Stimulated activated CD4-positive, alpha-beta T cell treated with anti-CD3 and anti-CD28 coated beads, TNF-alpha, amount 100 ng/mL, for 24 hours (primary cell): ENCODE data around the gene DTWD2.
"Not testable (repeated sequence)": the region's sequence is repeated elsewhere in the genome, so short reads cannot be mapped to it uniquely, and the experiment has no call there.

Experiments
- DNase-seq, 3 experiments: peaks; one replicate each; pipeline ENCODE4 v3.0.0-alpha.2; 2020; ENCODE audit warnings: low read depth in 3 of 3

DTWD2 gene

DNA sequence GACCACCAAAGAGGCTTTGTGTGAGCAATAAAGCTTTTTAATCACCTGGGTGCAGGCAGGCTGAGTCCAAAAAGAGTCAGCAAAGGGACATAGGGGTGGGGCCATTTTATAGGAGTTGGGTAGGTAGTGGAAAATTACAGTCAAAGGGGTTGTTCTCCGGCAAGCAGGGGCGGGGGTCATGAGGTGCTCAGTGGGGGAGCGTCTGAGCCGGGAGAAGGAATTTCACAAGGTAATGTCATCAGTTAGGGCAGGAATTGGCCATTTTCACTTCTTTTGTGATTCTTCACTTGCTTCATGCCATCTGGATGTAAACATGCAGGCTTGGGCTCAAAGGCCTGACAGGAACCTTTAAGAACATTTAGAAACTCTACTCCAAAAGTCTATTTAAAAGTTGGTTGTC, 36.0 kb downstream of the DTWD2 start:
- not testable (repeated sequence) for DNase-seq

DNA sequence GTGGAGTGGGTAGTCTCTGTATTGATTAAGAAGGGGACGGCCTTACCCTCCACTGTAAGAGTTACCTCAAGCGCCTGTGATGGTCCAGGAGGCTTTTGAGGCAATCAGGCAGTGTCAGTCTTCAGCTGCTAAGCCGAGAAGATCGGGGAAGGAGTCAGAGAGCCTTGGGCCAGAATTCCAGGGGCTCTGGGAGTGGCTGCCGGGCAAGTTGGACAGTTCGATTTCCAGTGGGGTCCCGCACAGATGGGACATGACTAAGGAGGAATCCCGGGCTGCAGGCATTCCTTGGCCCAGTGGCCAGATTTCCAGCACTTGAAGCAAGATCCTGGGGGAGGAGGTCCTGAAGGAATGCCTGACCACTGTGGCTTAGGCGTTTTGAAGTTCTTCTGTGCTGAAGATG, 38.0 kb downstream of the DTWD2 start:
- DNase-seq, result not testable (repeated sequence)

DNA sequence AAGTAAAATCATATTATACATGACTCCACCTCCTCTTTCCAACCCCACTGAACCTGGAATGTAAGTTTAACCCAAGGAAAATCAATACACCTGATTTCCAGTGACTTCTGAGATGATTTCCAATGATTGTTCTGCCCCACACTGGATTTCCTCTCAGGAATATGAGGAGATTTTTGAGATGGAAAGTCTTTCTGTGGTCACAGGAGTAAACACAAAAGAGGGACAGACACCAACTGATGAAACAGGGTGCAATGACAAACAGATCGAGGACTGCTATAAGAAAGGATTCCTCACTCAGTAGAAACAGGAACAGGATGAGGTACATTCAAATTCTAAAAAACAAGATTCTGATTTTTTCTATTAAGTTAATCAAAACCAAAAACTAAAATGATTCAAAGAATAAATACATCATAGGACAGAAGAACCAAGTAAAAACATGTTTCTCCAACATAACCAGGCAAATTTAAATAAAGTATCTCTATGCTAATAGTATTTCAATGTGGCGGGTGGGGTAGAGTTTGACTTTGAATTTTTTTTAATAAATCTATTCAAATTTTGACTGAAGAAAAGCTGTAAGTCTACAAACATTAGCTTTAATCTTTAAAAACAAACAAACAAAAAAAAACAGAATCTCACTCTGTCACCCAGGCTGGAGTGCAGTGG, 42.1 kb downstream of the DTWD2 start:
- DNase-seq, result no peak

DNA sequence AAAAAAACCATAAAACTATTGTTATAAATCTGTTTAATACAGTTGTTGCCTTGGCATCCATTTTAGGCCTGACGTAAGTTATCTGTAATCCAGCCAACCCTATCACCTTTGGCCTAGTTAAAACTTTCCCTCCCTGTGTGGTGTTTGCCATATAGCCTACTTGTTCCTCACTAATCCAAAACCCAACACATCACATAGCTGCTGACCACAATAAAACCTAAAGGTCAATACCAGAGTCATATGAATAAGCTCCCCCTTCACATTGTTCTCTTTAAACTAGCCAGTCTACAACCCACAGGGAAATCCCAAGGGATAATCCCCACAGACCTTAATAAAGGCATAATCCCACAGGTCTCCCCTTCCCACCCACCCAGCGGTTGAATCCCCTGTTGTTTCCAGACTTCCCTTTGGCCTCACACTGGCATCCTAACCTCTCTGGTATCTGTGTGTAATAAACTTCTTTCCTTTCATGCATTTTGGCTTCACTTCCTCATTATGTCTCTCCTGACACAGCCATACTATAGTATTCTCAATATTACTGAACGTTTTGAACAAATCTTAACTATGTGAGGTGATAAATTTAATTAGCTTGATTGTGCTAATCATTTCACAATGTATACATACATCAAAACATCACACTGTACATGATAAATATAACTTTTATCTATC, 50.8 kb downstream of the DTWD2 start:
- no peak for DNase-seq

DNA sequence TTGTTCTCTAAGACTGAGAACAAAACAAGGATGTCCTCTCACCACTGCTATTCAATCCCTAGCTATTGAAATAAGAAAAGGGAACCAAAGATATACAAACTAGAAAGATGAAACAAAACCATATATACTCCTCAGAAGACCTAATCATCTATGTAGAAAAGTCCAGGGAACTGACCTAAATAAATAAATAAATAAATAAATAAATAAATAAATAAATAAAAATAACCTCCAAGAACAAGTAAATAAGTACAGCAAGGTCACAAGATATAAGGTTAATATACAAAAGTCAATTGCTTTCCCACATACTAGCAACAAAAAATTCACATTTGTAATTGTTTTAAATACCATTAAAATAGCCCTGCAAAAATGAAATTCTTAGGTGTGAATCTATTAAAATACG, 54.6 kb downstream of the DTWD2 start:
- no peak for DNase-seq

DNA sequence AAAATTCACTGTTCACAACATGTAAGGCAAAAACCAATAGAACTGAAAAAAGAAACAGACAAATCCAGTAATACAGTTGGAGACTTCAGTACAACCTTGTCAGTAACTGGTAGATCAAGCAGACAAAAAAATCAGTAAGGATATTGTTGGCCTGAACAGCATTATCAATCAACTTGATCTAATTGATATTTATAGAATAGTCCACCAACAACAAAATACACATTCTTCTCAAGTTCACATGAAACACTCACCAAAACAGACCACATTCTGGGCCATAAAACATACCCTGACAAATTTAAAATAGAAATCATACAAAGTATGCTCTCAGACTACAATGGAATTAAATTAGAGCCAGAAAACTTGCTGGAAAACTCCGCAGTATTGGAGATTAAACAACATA, 56.8 kb downstream of the DTWD2 start:
- DNase-seq, result no peak

DNA sequence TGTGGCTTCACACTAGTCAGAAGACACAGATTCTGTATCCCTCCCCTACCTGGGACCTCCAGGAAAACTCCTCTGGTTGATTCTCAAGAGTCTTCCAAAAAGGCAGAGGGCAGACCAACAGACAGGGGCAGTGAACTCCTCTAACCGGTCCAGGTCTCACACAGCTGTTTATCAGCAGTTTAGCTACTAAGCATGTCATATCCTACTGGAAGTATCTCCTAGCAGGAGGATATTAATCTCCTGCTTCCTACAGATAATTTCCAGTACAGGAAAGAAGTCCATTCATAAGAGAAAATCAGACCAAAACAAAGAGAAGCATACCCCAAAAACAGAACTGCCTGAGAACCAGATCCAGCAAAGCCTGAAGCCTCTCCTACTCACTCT, 64.3 kb downstream of the DTWD2 start:
- DNase-seq, result no peak

DNA sequence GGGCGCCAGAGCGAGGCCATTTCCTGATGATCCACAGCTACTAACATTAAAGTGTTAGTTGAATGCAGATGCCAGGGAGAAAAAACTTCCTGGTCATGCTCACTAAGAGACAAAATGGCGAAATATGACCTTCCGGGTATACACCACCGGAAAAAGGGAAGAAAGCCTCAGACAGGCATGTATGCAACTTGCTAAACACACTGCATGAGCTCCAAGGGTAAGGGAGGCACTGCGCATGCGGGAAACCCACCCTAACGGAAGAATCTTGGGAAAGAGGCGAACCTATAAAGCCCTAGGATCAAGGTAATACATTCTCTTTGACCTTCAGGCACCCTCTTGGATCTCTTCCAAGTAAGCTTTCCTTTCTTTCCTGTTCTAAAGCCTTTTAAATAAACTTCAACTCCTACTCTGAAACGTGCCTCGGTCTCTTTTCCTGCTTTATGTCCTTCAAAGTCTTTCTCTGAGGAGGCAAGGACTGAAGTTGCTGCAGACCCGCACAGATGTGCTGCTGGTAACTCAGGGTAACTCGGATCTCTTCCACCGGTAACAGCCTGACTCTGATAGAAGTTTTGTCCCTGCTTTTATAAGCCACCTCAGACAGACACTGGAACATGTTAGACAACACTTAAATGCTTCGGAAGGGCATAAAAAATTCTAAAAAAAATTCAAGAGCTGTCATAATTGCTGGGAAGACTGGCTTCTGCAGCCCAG, 64.9 kb downstream of the DTWD2 start:
- DNase-seq, result no peak

DNA sequence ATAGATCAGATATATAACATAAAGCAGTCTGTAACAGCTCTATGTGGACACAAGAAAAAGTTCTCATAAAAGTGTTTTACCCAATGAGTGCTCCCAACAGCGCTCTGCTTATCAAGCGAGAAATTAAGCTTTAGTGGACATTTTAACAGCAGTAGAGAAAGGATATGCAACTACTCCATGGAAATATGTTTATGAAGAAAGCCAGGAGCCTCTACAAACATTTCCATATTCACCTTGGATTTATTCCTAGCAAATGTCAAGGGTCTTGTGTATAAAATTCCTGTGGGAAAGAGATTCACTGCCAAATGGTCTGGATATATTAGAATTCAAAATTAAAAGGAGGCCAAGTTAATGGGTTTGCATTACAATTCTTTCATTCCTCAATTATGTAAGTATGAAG, 66.5 kb downstream of the DTWD2 start:
- no peak for DNase-seq

DNA sequence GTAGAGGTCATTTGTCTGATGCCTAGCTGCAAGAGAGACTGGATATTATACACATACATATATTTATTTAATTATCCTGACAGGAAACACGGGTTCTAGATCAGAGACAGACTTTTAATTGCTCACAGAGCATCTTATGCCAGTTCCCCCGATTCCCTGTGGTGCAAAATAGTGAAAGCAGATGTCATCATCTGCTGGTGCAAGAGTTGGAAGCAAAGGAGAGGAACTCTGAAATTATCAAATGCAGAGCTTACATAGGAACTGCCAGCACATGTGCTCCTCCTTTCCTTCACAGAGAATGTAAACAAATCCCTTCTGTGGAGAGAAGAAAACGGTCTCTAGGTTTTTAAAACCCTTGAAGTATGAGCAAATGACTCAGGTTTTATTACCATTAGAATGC, 69.3 kb downstream of the DTWD2 start:
- no peak for DNase-seq

DNA sequence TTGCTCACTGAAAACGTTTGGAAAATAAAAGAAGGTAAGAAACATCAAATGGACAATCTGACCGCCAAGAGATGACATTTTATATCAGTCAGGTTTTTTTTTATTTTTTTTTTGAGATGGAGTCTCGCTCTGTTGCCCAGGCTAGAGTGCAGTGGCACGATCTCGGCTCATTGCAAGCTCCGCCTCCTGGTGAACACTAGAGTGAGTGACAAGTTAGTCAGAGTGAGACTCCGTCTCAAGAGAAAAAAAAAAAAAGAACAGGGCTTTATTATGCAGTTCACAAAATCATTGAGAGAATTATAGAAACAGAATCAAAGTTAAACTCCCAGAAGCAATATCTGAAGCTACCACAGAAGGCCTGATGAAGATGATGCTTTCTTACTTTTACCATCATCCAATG, 70.1 kb downstream of the DTWD2 start:
- DNase-seq, result no peak

DNA sequence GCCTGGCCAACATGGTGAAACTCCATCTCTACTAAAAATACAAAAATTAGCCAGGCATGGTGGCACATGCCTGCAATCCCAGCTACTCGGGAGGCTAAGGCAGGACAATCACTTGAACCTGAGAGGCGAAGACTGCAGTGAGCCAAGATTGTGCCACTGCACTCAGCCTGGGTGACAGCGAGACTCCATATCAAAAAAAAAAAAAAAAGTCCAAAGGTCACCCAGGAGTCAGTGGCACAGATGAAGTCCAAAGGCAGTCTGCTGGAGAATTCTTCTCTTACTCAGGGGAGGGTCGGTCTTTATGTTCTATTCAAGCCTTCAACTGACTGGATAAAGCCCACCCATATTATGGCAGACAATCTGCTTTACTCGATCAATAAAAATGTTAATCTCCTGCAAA, 80.8 kb downstream of the DTWD2 start:
- DNase-seq, result not testable (repeated sequence)

DNA sequence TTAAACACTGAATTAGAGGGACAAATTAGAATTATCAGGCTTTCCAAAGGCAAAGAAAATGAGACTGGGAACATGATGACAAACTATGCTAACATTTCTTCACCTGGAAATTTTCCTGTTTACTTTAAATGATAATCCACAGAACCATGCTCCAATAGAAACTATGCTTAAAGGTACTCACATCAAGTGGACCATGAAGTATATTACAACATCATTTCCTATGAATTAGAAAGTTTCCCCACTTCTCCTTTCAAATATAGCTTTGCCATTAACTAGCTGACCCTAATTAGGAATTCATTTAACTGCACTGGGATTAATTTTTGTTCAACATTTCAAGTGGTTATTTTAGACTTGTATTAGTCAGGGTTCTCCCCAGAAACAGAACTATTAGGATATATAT, 81.4 kb downstream of the DTWD2 start:
- no peak for DNase-seq

DNA sequence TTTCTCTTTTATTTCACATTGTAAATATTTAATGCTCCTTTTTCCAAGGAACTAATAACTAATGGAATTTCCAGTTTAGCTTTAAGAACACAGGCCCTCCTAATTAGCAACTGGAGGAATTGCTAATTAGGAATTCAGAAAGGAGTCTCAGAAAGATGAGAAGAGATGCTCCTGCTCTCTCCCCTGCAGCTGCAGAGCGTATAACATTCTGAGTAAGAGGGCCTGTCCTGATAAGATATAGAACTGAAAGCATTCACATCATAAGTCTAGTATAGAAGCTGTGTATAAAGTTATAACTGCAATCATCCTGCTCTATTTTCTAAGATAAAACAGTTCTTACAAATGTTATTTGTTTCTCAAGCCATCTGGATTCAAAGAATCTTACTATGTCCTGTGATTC, 83.2 kb downstream of the DTWD2 start:
- DNase-seq, result no peak

DNA sequence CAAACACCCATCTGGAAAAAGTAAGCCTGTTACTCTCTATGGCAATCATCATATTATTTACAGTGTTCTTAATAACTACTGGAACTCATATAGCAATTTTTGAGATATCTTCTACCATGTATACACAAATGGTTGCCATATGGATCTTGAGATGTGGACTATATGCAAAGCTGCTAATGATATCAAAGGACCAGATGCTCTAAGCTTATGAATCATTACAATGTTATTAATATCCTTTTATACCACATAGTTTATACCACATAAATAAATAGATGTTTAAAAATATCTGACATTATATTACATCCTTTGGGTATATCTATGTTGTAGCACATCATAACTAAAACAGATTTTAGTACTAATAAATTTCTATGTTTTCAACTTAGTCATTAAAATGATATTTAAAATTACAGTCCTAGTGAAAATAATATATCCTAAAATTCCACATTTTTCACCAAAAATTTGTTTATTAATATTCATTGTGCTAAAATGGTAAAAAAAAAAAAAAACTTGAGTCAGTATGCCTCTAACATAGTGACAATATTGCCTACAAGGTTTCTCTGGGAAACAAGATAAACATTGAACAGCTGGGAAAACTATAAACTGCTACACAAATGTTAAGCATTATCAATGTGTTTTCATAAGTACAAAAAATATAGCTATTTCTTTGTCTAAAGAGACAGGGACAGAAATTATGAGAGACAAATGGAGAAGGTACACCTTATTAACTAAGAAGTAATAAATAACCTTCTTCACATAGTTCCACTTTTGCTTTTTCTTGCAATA, 85.5 kb downstream of the DTWD2 start:
- no peak for DNase-seq

DNA sequence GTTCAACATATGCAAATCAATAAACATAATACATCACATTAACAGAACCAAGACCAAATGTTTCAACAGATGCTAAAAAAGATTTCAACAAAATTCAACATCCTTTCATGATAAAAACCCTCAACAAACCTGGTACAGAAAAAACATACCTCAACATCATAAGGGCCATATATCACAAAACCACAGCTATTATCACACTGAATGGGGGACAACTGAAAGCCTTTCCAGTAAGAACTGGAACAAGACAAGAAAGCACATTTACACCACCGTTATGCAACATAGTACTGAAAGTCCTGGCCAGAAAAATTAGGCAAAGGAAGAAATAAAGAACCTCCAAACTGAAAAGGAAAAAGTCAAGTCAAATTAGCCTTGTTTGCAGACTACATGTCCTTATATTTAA, 93.6 kb downstream of the DTWD2 start:
- DNase-seq, result no peak

DNA sequence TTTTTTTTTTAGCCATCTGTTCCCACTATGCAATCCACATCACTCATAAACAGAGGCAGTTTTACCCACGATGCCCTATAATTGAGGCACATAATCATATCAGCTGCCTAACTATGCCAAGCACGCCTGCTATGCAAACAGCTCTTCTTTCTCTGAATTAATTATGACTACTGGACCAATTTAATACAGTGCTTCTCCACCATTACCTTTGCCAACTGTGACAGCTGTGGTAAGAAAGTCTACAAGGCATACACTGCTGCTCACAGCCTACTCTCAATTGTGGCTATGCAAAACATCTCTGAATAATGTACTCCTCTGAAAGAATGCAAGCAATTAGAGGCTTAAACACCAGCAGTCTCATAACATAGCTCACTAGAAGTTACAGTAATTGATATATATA, 97.1 kb downstream of the DTWD2 start:
- no peak for DNase-seq

DNA sequence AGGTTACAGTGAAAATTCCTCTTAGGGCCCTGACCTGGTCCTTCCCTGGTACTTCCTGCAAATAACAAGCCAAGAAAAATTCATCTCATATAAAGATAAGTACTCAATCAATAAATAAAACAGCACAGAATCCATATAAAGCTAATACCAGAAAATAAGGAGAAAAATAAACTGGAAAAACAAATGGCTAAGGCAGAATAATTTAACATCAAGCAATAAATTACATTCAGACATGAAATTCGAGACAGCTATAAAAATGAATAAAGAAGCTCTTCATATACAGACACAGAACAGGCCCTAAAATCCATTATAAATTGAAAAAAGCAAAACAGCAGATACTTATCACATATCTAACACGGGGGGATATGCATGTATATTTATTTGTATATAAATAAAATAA, 99.2 kb downstream of the DTWD2 start:
- no peak for DNase-seq

DNA sequence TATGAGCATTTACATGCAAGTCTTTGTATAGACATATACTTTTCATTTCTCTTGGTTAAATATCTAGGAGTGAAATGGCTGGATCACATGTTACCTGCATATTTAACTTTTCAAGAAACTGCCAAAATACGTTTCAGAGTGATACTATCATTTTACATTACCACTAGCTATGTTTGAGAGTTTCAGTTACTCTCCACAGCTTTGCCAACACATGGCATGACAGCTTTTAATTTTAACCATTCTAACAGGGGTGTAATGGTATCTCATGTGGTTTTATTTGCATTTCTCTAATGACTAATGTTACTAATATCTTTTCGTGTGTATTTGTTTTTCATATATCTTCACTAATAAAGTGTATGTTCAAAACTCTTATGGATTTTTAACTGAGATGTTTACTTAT, 99.8 kb downstream of the DTWD2 start:
- no peak for DNase-seq

DNA sequence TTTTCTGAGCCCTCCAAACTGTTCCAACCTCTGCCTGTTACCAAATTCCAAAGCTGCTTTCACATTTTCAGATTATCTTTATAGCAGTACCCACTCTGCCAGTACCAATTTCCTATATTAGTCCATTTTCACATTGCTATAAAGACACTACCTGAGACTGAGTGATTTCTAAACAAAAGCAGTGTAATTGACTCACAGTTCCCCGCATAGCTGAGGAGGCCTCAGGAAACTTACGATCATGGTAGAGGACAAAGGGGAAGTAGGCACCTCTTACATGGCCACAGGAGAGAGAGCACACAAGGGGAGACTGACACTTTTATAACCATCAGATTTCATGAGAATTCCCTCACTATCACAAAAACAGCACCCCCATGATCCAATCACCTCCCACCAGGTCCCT, 105.0 kb downstream of the DTWD2 start:
- DNase-seq, result no peak

DNA sequence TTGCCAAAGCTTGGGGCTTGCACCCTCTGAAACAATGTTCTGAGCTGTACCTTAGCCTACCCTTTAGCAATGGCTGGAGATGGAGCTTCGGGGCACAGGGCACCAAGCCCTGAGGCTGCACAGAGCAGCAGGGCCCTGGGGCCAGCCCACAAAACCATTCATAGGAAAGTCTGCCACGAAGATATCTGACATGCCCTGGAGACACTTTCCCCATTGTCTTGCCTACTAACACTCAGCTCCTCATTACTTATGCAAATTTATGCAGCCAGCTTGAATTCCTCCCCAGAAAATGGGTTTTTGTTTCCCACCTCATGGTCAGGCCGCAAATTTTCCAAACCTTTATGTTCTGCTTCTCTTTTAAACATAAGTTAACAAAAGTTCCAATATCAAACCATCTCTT, 105.7 kb downstream of the DTWD2 start:
- DNase-seq, result no peak

DNA sequence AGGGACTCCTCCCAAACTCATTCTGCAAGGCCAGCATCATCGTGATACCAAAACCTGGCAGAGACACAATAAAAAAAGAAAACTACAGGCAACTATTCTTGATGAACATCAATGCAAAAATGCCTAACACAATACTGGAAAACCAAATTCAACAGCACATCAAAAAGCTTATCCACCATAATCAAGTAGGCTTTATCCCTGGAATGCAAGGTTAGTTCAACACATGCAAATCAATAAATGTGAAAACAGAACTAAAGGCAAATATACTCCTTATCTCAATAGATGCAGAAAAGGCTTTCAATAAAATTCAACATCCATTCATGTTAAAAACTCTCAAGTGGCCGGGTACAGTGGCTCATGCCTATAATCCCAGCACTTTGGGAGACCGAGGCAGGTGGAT, 111.5 kb downstream of the DTWD2 start:
- DNase-seq, result not testable (repeated sequence)

DNA sequence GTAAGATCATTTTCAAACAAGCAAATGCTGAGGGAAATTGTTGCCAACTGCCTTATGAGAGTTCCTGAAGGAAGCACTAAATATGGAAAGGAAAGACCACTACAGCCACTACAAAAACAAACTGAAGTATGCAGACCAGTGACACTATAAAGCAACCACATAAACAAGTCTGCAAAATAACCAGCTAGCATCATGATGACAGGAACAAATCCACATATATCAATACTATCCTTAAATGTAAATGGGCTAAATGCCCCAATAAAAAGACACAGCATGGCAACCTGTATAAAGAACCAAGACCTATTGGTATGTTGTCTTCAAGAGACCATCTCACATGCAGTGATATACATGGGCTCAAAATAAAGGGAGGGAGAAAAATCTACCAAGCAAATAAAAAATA, 113.2 kb downstream of the DTWD2 start:
- no peak for DNase-seq
